Osteoblast (primary cell): ENCODE results near the gene ELANE. TPM values are rescaled to one million over a fixed set of nuclear protein-coding genes. Genes with fewer than 3 reads are reported as not detected.

ENCODE experiments used
- DNase-seq: peaks from one replicate; pipeline ENCODE4 v3.0.0; 2011; ENCODE audit warnings: low spot score, mixed read lengths; ENCODE audit not compliant: insufficient read length; ENCODE audit errors: missing footprints
- H2AFZ ChIP-seq: 2 replicates; pipeline ENCODE4 v1.6.0; 2011; ENCODE audit warnings: mild to moderate bottlenecking, low read length
- H3K27ac ChIP-seq: 2 replicates; pipeline ENCODE4 v1.5.1; 2011; ENCODE audit warnings: mild to moderate bottlenecking, low read depth, low read length, moderate library complexity
- H3K27me3 ChIP-seq: 2 replicates; pipeline ENCODE4 v1.6.0; 2012; ENCODE audit warnings: mild to moderate bottlenecking, control low read depth, inconsistent platforms, low read length, moderate library complexity; ENCODE audit not compliant: insufficient read depth
- H3K36me3 ChIP-seq: 2 replicates; pipeline ENCODE4 v1.5.1; 2011; ENCODE audit warnings: mild to moderate bottlenecking, low read length, control low read depth, moderate library complexity; ENCODE audit not compliant: insufficient read depth
- H3K4me1 ChIP-seq: 2 replicates; pipeline ENCODE4 v1.5.1; 2011; ENCODE audit warnings: mild to moderate bottlenecking, low read length, control low read depth, moderate library complexity; ENCODE audit not compliant: insufficient read depth
- H3K4me2 ChIP-seq: 2 replicates; pipeline ENCODE4 v1.6.0; 2011; ENCODE audit warnings: mild to moderate bottlenecking, low read length; ENCODE audit not compliant: insufficient read depth
- H3K4me3 ChIP-seq: fragments of 200-600 bp; sonication (generic); 3 replicates; pipeline ENCODE4 v1.5.1; 2012; ENCODE audit warnings: mild to moderate bottlenecking, low read length, inconsistent platforms; ENCODE audit not compliant: insufficient read depth
- H3K79me2 ChIP-seq: 2 replicates; pipeline ENCODE4 v1.6.0; 2012; ENCODE audit warnings: mild to moderate bottlenecking, low read length, control low read depth, inconsistent platforms; ENCODE audit not compliant: insufficient read depth
- H3K9me3 ChIP-seq: 2 replicates; pipeline ENCODE4 v1.5.1; 2011; ENCODE audit warnings: low read depth, low read length, control low read depth
- H4K20me1 ChIP-seq: 2 replicates; pipeline ENCODE4 v1.6.0; 2012; ENCODE audit warnings: mild to moderate bottlenecking, low read length, control low read depth; ENCODE audit not compliant: insufficient read depth
- CTCF ChIP-seq: IDR thresholded peaks from 2 replicates; pipeline ENCODE4 v1.5.1; 2011; ENCODE audit warnings: mild to moderate bottlenecking, low read depth, low read length, moderate library complexity; ENCODE audit errors: extremely low read depth
- small RNA-seq: library from RNA; depleted of rRNA; stranded (forward); fragments of <200 nt; gene quantifications from one replicate; pipeline ENCODE3, GENCODE V24; 2012
- total RNA-seq: library from RNA; depleted of rRNA; stranded (reverse); fragments of >200 nt; gene quantifications from 2 replicates; pipeline ENCODE4 v1.2.3, GENCODE V29; 2012

Gene ELANE
- total RNA-seq, 1 donor, result 0.36 TPM

DNA sequence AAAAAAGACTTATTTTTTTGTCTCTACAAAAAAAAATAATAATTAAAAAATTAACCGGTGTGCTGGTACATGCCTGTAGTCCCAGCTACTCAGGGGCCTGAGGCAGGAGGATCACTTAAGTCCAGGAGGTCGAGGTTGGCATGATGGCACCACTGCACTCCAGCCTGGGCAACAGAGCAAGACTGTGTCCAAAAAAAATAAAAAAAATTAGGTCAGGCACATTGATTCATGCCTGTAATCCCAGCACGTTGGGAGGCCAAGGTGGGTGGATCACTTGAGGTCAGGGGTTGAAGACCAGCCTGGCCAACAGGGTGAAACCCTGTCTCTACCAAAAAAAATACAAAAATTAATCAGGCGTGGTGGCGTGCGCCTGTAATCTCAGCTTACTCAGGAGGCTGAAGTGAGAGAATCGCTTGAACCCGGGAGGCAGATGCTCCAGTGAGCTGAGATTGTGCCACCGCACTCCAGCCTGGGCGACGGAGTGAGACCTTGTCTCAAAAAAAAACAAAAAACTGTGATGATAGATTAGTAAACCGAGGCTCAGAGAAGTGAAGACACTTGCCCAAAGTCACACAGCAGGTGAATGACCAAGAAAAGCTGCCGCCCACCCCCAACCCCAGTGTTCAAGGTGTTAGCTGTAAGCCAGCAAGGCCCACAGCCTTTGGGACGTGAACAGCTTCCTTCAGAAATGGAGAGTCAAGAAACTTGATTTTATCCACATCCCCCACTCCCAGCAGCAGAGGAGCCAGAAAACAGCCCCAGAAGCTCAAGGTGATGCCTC is 50.5 kb downstream of the ELANE start:
- TF ChIP-seq CTCF, result no peak
- H4K20me1 ChIP-seq, result peaks cover 34% of the 10 kb centered on the region
- no peaks in the 10 kb centered on the region for H3K9me3 ChIP-seq
- H3K4me2 ChIP-seq, result no peak overlapping the region
- H3K36me3 ChIP-seq, result peaks cover 14% of the 10 kb centered on the region
- H3K4me3 ChIP-seq, result no peak overlapping the region
- no peak overlapping the region for H3K27ac ChIP-seq
- H3K79me2 ChIP-seq, result peaks cover 39% of the 10 kb centered on the region
- DNase-seq, result no peak
- H2AFZ ChIP-seq, result no peak overlapping the region
- H3K4me1 ChIP-seq, result no peaks in the 10 kb centered on the region
- no peaks in the 10 kb centered on the region for H3K27me3 ChIP-seq

GRCh38 chr19:903266-903797 is 51.2 kb downstream of the ELANE start:
- no peaks in the 10 kb centered on the region for H3K4me1 ChIP-seq
- H3K4me3 ChIP-seq, result no peak overlapping the region
- TF ChIP-seq CTCF, result no peak
- H3K36me3 ChIP-seq, result peaks cover 14% of the 10 kb centered on the region
- H3K4me2 ChIP-seq, result no peak overlapping the region
- no peaks in the 10 kb centered on the region for H3K9me3 ChIP-seq
- H3K79me2 ChIP-seq, result peaks cover 41% of the 10 kb centered on the region
- H2AFZ ChIP-seq, result no peak overlapping the region
- peaks cover 35% of the 10 kb centered on the region for H4K20me1 ChIP-seq
- DNase-seq, result no peak
- H3K27ac ChIP-seq, result no peak overlapping the region
- no peaks in the 10 kb centered on the region for H3K27me3 ChIP-seq

DNA sequence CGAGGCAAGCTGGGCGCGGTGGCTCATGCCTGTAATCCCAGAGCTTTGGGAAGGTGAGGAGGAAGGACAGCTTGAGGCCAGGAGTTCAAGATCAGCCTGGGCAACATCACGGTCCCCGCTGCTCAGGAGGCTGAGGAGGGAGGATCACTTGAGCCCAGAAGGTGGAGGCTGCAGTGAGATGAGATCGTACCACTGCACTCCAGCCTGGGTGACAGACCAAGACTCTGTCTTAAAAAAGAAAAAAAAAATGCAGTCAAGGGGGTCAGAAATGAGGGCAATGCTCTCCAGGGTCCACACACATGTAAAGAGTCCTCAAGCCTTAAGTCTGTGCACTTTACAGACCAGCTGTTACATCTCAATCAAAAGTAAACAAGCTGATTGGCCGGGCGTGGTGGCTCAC is 52.4 kb downstream of the ELANE start:
- H3K27ac ChIP-seq, result no peak overlapping the region
- peaks cover 4% of the 10 kb centered on the region for H3K4me1 ChIP-seq
- no peak overlapping the region for H3K4me3 ChIP-seq
- TF ChIP-seq CTCF, result no peak
- no peak for DNase-seq
- H4K20me1 ChIP-seq, result peaks cover 42% of the 10 kb centered on the region
- no peaks in the 10 kb centered on the region for H3K27me3 ChIP-seq
- H3K79me2 ChIP-seq, result peaks cover 48% of the 10 kb centered on the region
- H2AFZ ChIP-seq, result no peak overlapping the region
- H3K36me3 ChIP-seq, result peaks cover 10% of the 10 kb centered on the region
- no peak overlapping the region for H3K4me2 ChIP-seq
- H3K9me3 ChIP-seq, result no peaks in the 10 kb centered on the region

Small RNAs within 50 kb of the gene (small RNA-seq; reads per million reads assigned to genes)
- not detected for gene MIR3187
- gene RNU6-9, result 1.1 reads per million, percentile 35 among the genes with 10 or more reads in this experiment

Other genes with a start within 250 kb of the ELANE start
- 16.6 and 18.6 TPM in 2 replicates for gene POLRMT, start 218.8 kb upstream of the ELANE start, total RNA-seq
- not detected in 2 replicates for gene FGF22, start 212.4 kb upstream of the ELANE start, total RNA-seq
- gene RNF126, start 189.1 kb upstream of the ELANE start, total RNA-seq, result 29.8 and 38.7 TPM in 2 replicates
- 32.7 and 52.1 TPM in 2 replicates for gene FSTL3, start 175.9 kb upstream of the ELANE start, total RNA-seq
- gene PRSS57, start 156.9 kb upstream of the ELANE start, total RNA-seq, result not detected in 2 replicates
- gene PALM, start 143.4 kb upstream of the ELANE start, total RNA-seq, result 9.7 and 10.5 TPM in 2 replicates
- 0.36 and 0.59 TPM in 2 replicates for gene MISP, start 101.2 kb upstream of the ELANE start, total RNA-seq
- gene PTBP1, start 54.9 kb upstream of the ELANE start, total RNA-seq, result 106 and 124 TPM in 2 replicates
- 0.36 TPM in 1 of 2 replicates, not detected in the other for gene PLPPR3, start 30.3 kb upstream of the ELANE start, total RNA-seq
- gene AZU1, start 24.5 kb upstream of the ELANE start, total RNA-seq, result not detected in 2 replicates
- gene PRTN3, start 11.3 kb upstream of the ELANE start, total RNA-seq, result not detected in 2 replicates
- gene CFD, start 7.4 kb downstream of the ELANE start, total RNA-seq, result 8.3 and 19.9 TPM in 2 replicates
- gene MED16, start 40.9 kb downstream of the ELANE start, total RNA-seq, result 20.6 and 25.0 TPM in 2 replicates
- gene RNU6-9, start 41.2 kb downstream of the ELANE start, total RNA-seq, result not detected in 2 replicates
- gene R3HDM4, start 60.9 kb downstream of the ELANE start, total RNA-seq, result 31.1 and 32.7 TPM in 2 replicates
- not detected in 2 replicates for gene KISS1R, start 65.0 kb downstream of the ELANE start, total RNA-seq
- 19.4 and 21.7 TPM in 2 replicates for gene ARID3A, start 73.7 kb downstream of the ELANE start, total RNA-seq
- gene WDR18, start 132.0 kb downstream of the ELANE start, total RNA-seq, result 45.6 and 46.6 TPM in 2 replicates
- not detected in 2 replicates for gene GRIN3B, start 148.1 kb downstream of the ELANE start, total RNA-seq
- 74.0 and 84.0 TPM in 2 replicates for gene TMEM259, start 168.8 kb downstream of the ELANE start, total RNA-seq
- not detected in 2 replicates for gene RNU6-2, start 169.2 kb downstream of the ELANE start, total RNA-seq
- gene CNN2, start 174.3 kb downstream of the ELANE start, total RNA-seq, result 537 and 594 TPM in 2 replicates
- 33.3 and 43.0 TPM in 2 replicates for gene ABCA7, start 187.8 kb downstream of the ELANE start, total RNA-seq
- 0.59 and 0.72 TPM in 2 replicates for gene ARHGAP45, start 214.9 kb downstream of the ELANE start, total RNA-seq
- gene POLR2E, start 243.1 kb downstream of the ELANE start, total RNA-seq, result 70.2 and 74.0 TPM in 2 replicates